Fibroblast of lung (primary cell): Measurements from ENCODE around the gene GRK5. TPM values are rescaled to one million over a fixed set of nuclear protein-coding genes. Genes with fewer than 3 reads are reported as not detected.

Experiments
- DNase-seq, 2 donors: peaks; one replicate each; pipeline versions ENCODE4 v3.0.0 to v3.0.0-alpha.2; 2010; ENCODE audit warnings: low read depth in 2 of 2
- H2AFZ ChIP-seq: 2 replicates; pipeline ENCODE4 v1.5.1; 2012; ENCODE audit warnings: low read length, control low read depth, inconsistent platforms
- H3K27ac ChIP-seq: 2 replicates; pipeline ENCODE4 v1.5.1; 2011; ENCODE audit warnings: low read length, control low read depth; ENCODE audit not compliant: insufficient read depth
- H3K27me3 ChIP-seq: 2 replicates; pipeline ENCODE4 v1.5.1; 2011; ENCODE audit warnings: mild to moderate bottlenecking, low read length; ENCODE audit not compliant: control insufficient read depth, insufficient read depth
- H3K36me3 ChIP-seq: 2 replicates; pipeline ENCODE4 v1.5.1; 2011; ENCODE audit warnings: low read length; ENCODE audit not compliant: control insufficient read depth, insufficient read depth
- H3K4me1 ChIP-seq: 2 replicates; pipeline ENCODE4 v1.5.1; 2011; ENCODE audit warnings: low read length; ENCODE audit not compliant: control insufficient read depth, insufficient read depth; ENCODE audit errors: extremely low read depth
- H3K4me2 ChIP-seq: 2 replicates; pipeline ENCODE4 v1.5.1; 2011; ENCODE audit warnings: low read length, control low read depth; ENCODE audit not compliant: insufficient read depth; ENCODE audit errors: extremely low read depth
- H3K4me3 ChIP-seq, 4 experiments: fragments of 200-600 bp in 1 of 4; sonication (generic) in 1 of 4; replicated peaks in 1 of 4; 2 replicates each; pipeline ENCODE4 v1.5.1; 2011 to 2016; ENCODE audit warnings: low read length in 4 of 4, low read depth in 3 of 4, mild to moderate bottlenecking in 3 of 4, control low read depth in 2 of 4, inconsistent platforms in 1 of 4, mixed read lengths in 1 of 4; ENCODE audit not compliant: insufficient read depth in 1 of 4; ENCODE audit errors: control extremely low read depth in 1 of 4
- H3K79me2 ChIP-seq: 2 replicates; pipeline ENCODE4 v1.5.1; 2012; ENCODE audit warnings: mild to moderate bottlenecking, low read length, inconsistent platforms; ENCODE audit not compliant: control insufficient read depth, insufficient read depth
- H3K9ac ChIP-seq: 2 replicates; pipeline ENCODE4 v1.5.1; 2011; ENCODE audit warnings: mild to moderate bottlenecking, low read length, control low read depth; ENCODE audit not compliant: insufficient read depth
- H3K9me3 ChIP-seq: 2 replicates; pipeline ENCODE4 v1.5.1; 2012; ENCODE audit warnings: low read depth, low read length; ENCODE audit not compliant: control insufficient read depth, insufficient read depth
- H4K20me1 ChIP-seq: 2 replicates; pipeline ENCODE4 v1.5.1; 2011; ENCODE audit warnings: low read length; ENCODE audit not compliant: control insufficient read depth, insufficient read depth; ENCODE audit errors: extremely low read depth
- CTCF ChIP-seq, 2 donors: IDR thresholded peaks in 1 of 2; conservative IDR thresholded peaks in 1 of 2; 1 replicate in 1 of 2; 2 replicates in 1 of 2; pipeline ENCODE4 v1.5.1; 2011 to 2012; ENCODE audit warnings: low read length in 2 of 2, control low read depth in 1 of 2, inconsistent platforms in 1 of 2, low read depth in 1 of 2, mild to moderate bottlenecking in 1 of 2
- EZH2 ChIP-seq: IDR thresholded peaks from 2 replicates; pipeline ENCODE4 v1.5.1; 2012; ENCODE audit warnings: low read length, control low read depth, mild to moderate bottlenecking; ENCODE audit errors: missing control alignments
- polyA plus RNA-seq, 2 donors: library from polyadenylated mRNA; depleted of rRNA in 1 of 2; stranded (reverse) in 1 of 2; unstranded in 1 of 2; fragments of >200 nt; gene quantifications; 2 replicates each; pipeline ENCODE4 v1.2.1, GENCODE V29; 2011 to 2012; ENCODE audit warnings: missing spikeins in 1 of 2
- total RNA-seq: library from RNA; depleted of rRNA; stranded (reverse); fragments of >200 nt; gene quantifications from 2 replicates; pipeline ENCODE4 v1.2.1, GENCODE V29; 2014

The GRK5 gene
- total and polyA plus RNA-seq, 2 donors (not counting 1 experiment from before 2014, with no cell fraction given): 24.1 to 90.3 TPM

- Histone ChIP-seq H4K20me1 (no peaks in the 10 kb centered on the region), H3K9ac (peak overlapping the region; percentile 40), H3K4me2 (no peak overlapping the region), H3K27ac (peak overlapping the region; percentile 94), H3K27me3 (no peaks in the 10 kb centered on the region), H2AFZ (no peak overlapping the region), H3K9me3 (no peaks in the 10 kb centered on the region), H3K79me2 (peaks cover 27% of the 10 kb centered on the region), H3K4me3 (no peak overlapping the region), H3K36me3 (no peaks in the 10 kb centered on the region), H3K4me1 (peaks cover 48% of the 10 kb centered on the region)
- DNase-seq: no peak
- TF ChIP-seq CTCF (conservative IDR thresholded peaks at IDR 0.05 in 1 of 2, IDR thresholded peaks at IDR 0.05 in 1 of 2; ENCODE audit: low read depth in 1 of 2, low read length in 2 of 2): no peak
- no peak for TF ChIP-seq EZH2
These were observed 164.6 kb downstream of the GRK5 start for GRCh38 chr10:119371704-119372663.

- H3K79me2 ChIP-seq: peaks cover 19% of the 10 kb centered on the region
- no peaks in the 10 kb centered on the region for H3K9me3 ChIP-seq
- H3K27me3 ChIP-seq: no peaks in the 10 kb centered on the region
- no peak overlapping the region for H3K9ac ChIP-seq
- TF ChIP-seq CTCF (conservative IDR thresholded peaks at IDR 0.05 in 1 of 2, IDR thresholded peaks at IDR 0.05 in 1 of 2; ENCODE audit: low read depth in 1 of 2, low read length in 2 of 2): no peak
- no peak for TF ChIP-seq EZH2
- H4K20me1 ChIP-seq: no peaks in the 10 kb centered on the region
- H3K4me2 ChIP-seq: no peak overlapping the region
- peaks cover 43% of the 10 kb centered on the region for H3K4me1 ChIP-seq
- H3K4me3 ChIP-seq: no peak overlapping the region
- H3K36me3 ChIP-seq: no peaks in the 10 kb centered on the region
- no peak for DNase-seq
- H2AFZ ChIP-seq: no peak overlapping the region
- H3K27ac ChIP-seq: no peak overlapping the region
These were observed 166.1 kb downstream of the GRK5 start for GRCh38 chr10:119373294-119374102.

- no peak for DNase-seq
- H3K27ac ChIP-seq: no peak overlapping the region
- no peak overlapping the region for H3K4me3 ChIP-seq
These were observed 166.9 kb downstream of the GRK5 start for GRCh38 chr10:119374236-119374635.

More at GRCh38 chr10:119374236-119374635, 166.9 kb downstream of the GRK5 start:
- H3K4me2 ChIP-seq: no peak overlapping the region
- no peaks in the 10 kb centered on the region for H3K9me3 ChIP-seq
- no peak overlapping the region for H3K9ac ChIP-seq
- peaks cover 37% of the 10 kb centered on the region for H3K4me1 ChIP-seq
- no peaks in the 10 kb centered on the region for H4K20me1 ChIP-seq
- H3K36me3 ChIP-seq: no peaks in the 10 kb centered on the region
- H3K27me3 ChIP-seq: no peaks in the 10 kb centered on the region
- no peak for TF ChIP-seq EZH2
- no peak for TF ChIP-seq CTCF (conservative IDR thresholded peaks at IDR 0.05 in 1 of 2, IDR thresholded peaks at IDR 0.05 in 1 of 2; ENCODE audit: low read depth in 1 of 2, low read length in 2 of 2)
- no peak overlapping the region for H2AFZ ChIP-seq
- H3K79me2 ChIP-seq: peaks cover 18% of the 10 kb centered on the region
